Activated CD4-positive, alpha-beta memory T cell treated with anti-CD3 and anti-CD28 coated beads, Interleukin-2, amount 10 ng/mL, durations not matched to agents 7 days and 5 days (primary cell): ENCODE measurements around the gene RSBN1. TPM values are rescaled to one million over a fixed set of nuclear protein-coding genes. Genes with fewer than 3 reads are reported as not detected.

Experiments
- CTCF ChIA-PET: fragments of 350-600 bp; sonication (Branson Sonifier 250); formaldehyde crosslinking; loops from one replicate; lab custom pipeline; 2021; ENCODE audit warnings: antibody characterized with exemption, inconsistent platforms; lab: Charles Lee
- POLR2A ChIA-PET: fragments of 350-600 bp; sonication (Branson Sonifier 250); formaldehyde crosslinking; loops from one replicate; lab custom pipeline; 2021; ENCODE audit warnings: antibody characterized with exemption; lab: Charles Lee
- DNase-seq: peaks from one replicate; pipeline ENCODE4 v3.0.0-alpha.2; 2020
- H3K27ac Mint-ChIP-seq: one replicate; pipeline ENCODE4 v1.8.0; 2021; ENCODE audit warnings: mild to moderate bottlenecking, mixed read lengths
- H3K27me3 Mint-ChIP-seq: one replicate; pipeline ENCODE4 v1.8.0; 2021; ENCODE audit warnings: mixed read lengths
- H3K36me3 Mint-ChIP-seq: one replicate; pipeline ENCODE4 v1.8.0; 2021; ENCODE audit warnings: low read depth, mixed read lengths
- H3K4me1 Mint-ChIP-seq: one replicate; pipeline ENCODE4 v1.8.0; 2021; ENCODE audit warnings: mixed read lengths
- H3K4me3 Mint-ChIP-seq: one replicate; pipeline ENCODE4 v1.8.0; 2021; ENCODE audit warnings: mild to moderate bottlenecking, mixed read lengths
- H3K9me3 Mint-ChIP-seq: one replicate; pipeline ENCODE4 v1.8.0; 2021; ENCODE audit warnings: mixed read lengths
- total RNA-seq, 2 experiments: library from RNA; stranded (reverse); gene quantifications; one replicate each; pipeline ENCODE4 v1.2.3, GENCODE V29; 2021

The RSBN1 gene
- total RNA-seq, 2 experiments from 2014 or later: 27.9 to 32.1 TPM

- no peaks in the 10 kb centered on the region for H3K4me1 Mint-ChIP-seq
- DNase-seq: no peak
- H3K27ac Mint-ChIP-seq: no peak overlapping the region
- CTCF ChIA-PET: no interaction called here
- H3K27me3 Mint-ChIP-seq: no peaks in the 10 kb centered on the region
- POLR2A ChIA-PET: no interaction called here
- peaks cover 18% of the 10 kb centered on the region for H3K9me3 Mint-ChIP-seq
- peaks cover 68% of the 10 kb centered on the region for H3K36me3 Mint-ChIP-seq
- no peak overlapping the region for H3K4me3 Mint-ChIP-seq
These were observed 97.5 kb downstream of the RSBN1 start for GRCh38 chr1:113714606-113715269.

Other genes starting within 250 kb of the RSBN1 start
- 10 to 100 TPM; 22.1 to 23.0 TPM for gene PHTF1, start 53.0 kb downstream of the RSBN1 start, total RNA-seq
- 10 to 100 TPM; 79.4 to 81.1 TPM for gene PTPN22, start 59.2 kb upstream of the RSBN1 start, total RNA-seq
- gene BCL2L15, start 75.1 kb upstream of the RSBN1 start, total RNA-seq: 1 to 10 TPM; 1.6 to 2.9 TPM
- 10 to 100 TPM; 53.7 to 56.7 TPM for gene AP4B1, start 92.3 kb upstream of the RSBN1 start, total RNA-seq
- 10 to 100 TPM; 13.2 to 14.4 TPM for gene DCLRE1B, start 92.8 kb upstream of the RSBN1 start, total RNA-seq
- gene HIPK1, start 116.8 kb upstream of the RSBN1 start, total RNA-seq: 10 to 100 TPM; 89.5 to 92.5 TPM
- gene OLFML3, start 167.0 kb upstream of the RSBN1 start, total RNA-seq: under 1 TPM; 0.20 to 0.45 TPM